Neural progenitor cell (in vitro differentiated cells): ENCODE data around the gene OR2A5.
"Not testable (repeated sequence)": the region's sequence is repeated elsewhere in the genome, so short reads cannot be mapped to it uniquely, and the experiment has no call there.

Source experiments
- EZH2 ChIP-seq: fragments of 200-600 bp; sonication (generic); IDR thresholded peaks from 2 replicates; pipeline ENCODE4 v1.6.1; 2017; ENCODE audit warnings: antibody characterized with exemption, mild to moderate bottlenecking, moderate library complexity
- TF ChIP-seq, protein P1 (sequence below): fragments of 200-600 bp; sonication (generic); IDR thresholded peaks from 2 replicates; pipeline ENCODE4 v1.5.1; 2017; ENCODE audit warnings: antibody characterized with exemption, mild to moderate bottlenecking

DNA sequence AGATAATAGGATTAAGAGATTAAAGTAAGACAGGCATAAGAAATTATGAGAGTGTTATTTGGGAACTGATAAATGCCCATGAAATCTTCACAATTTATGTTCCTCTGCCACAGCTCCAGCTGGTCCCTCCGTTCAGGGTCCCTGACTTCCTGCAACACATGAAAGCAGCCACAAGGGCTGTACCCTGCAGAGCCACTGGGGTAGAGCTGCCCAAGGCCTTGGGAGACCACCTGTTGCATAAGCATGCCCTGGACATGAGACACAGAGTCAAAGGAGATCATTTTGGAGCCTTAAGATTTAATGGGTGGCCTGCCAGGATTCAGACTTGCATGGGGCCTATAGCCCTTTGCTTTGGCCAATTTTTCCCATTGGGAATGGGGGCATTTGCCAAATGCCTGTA, 37.9 kb upstream of the OR2A5 start:
- not testable (repeated sequence) for TF ChIP-seq EZH2
- TF ChIP-seq, protein P1, sequence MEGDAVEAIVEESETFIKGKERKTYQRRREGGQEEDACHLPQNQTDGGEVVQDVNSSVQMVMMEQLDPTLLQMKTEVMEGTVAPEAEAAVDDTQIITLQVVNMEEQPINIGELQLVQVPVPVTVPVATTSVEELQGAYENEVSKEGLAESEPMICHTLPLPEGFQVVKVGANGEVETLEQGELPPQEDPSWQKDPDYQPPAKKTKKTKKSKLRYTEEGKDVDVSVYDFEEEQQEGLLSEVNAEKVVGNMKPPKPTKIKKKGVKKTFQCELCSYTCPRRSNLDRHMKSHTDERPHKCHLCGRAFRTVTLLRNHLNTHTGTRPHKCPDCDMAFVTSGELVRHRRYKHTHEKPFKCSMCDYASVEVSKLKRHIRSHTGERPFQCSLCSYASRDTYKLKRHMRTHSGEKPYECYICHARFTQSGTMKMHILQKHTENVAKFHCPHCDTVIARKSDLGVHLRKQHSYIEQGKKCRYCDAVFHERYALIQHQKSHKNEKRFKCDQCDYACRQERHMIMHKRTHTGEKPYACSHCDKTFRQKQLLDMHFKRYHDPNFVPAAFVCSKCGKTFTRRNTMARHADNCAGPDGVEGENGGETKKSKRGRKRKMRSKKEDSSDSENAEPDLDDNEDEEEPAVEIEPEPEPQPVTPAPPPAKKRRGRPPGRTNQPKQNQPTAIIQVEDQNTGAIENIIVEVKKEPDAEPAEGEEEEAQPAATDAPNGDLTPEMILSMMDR, result not testable (repeated sequence)
